PC-9 (cell line): Measurements from ENCODE around the gene AUH. TPM values are rescaled to one million over a fixed set of nuclear protein-coding genes. Genes with fewer than 3 reads are reported as not detected.
"Not testable (repeated sequence)": the region's sequence is repeated elsewhere in the genome, so short reads cannot be mapped to it uniquely, and the experiment has no call there.

Experiments
- BruUV-seq: library from RNA; stranded (reverse); fragments of 400-500 nt; replicated peaks from 2 replicates; lab custom pipeline; 2021; lab: Mats Ljungman, UMichigan
- CTCF ChIA-PET: fragments of 300-600 bp; sonication (Branson Sonifier 250); formaldehyde crosslinking; loops from one replicate; lab custom pipeline; 2022; ENCODE audit warnings: antibody characterized with exemption; lab: Charles Lee
- POLR2A ChIA-PET: fragments of 300-600 bp; sonication (Branson Sonifier 250); formaldehyde crosslinking; loops from one replicate; lab custom pipeline; 2022; ENCODE audit warnings: antibody characterized with exemption; ENCODE audit not compliant: unreplicated experiment; lab: Charles Lee
- DNase-seq, 2 experiments: peaks; one replicate each; pipeline versions ENCODE4 v3.0.0 to v3.0.0-alpha.2; 2015 to 2022; ENCODE audit warnings: mixed read lengths in 1 of 2
- H2AFZ ChIP-seq: fragments of 200-600 bp; sonication (generic); 2 replicates; pipeline ENCODE4 v1.8.1; 2017; ENCODE audit warnings: antibody characterized with exemption
- H3F3A ChIP-seq: fragments of 200-600 bp; sonication (generic); 2 replicates; pipeline ENCODE4 v1.8.1; 2017; ENCODE audit warnings: antibody characterized with exemption, mild to moderate bottlenecking, low read depth; ENCODE audit not compliant: insufficient read depth
- H3K27ac ChIP-seq: fragments of 200-600 bp; sonication (generic); 2 replicates; pipeline ENCODE4 v1.6.1; 2016; ENCODE audit warnings: mixed run types
- H3K27me3 ChIP-seq: fragments of 200-600 bp; sonication (generic); 2 replicates; pipeline ENCODE4 v1.6.1; 2016; ENCODE audit warnings: low read depth, mixed run types; ENCODE audit not compliant: insufficient read depth
- H3K36me3 ChIP-seq: fragments of 200-600 bp; sonication (generic); 2 replicates; pipeline ENCODE4 v1.6.1; 2016; ENCODE audit warnings: low read depth, mixed run types
- H3K4me1 ChIP-seq: fragments of 200-600 bp; sonication (generic); replicated peaks from 2 replicates; pipeline ENCODE4 v1.6.1; 2016; ENCODE audit warnings: mixed run types; ENCODE audit not compliant: insufficient read depth
- H3K4me2 ChIP-seq: fragments of 200-600 bp; sonication (generic); 2 replicates; pipeline ENCODE4 v1.6.1; 2017; ENCODE audit warnings: mixed run types
- H3K4me3 ChIP-seq: fragments of 200-600 bp; sonication (generic); 2 replicates; pipeline ENCODE4 v1.6.1; 2016; ENCODE audit warnings: mixed run types
- H3K79me2 ChIP-seq: fragments of 200-600 bp; sonication (generic); 2 replicates; pipeline ENCODE4 v1.6.1; 2017; ENCODE audit warnings: low read depth, mixed run types
- H3K9me2 ChIP-seq: fragments of 200-600 bp; sonication (generic); 2 replicates; pipeline ENCODE4 v1.8.1; 2017; ENCODE audit warnings: mild to moderate bottlenecking; ENCODE audit not compliant: insufficient read depth
- H3K9me3 ChIP-seq: fragments of 200-600 bp; sonication (generic); 2 replicates; pipeline ENCODE4 v1.8.1; 2016; ENCODE audit warnings: low read depth; ENCODE audit not compliant: insufficient read depth
- H4K20me1 ChIP-seq: fragments of 200-600 bp; sonication (generic); 2 replicates; pipeline ENCODE4 v1.8.1; 2017; ENCODE audit not compliant: insufficient read depth
- EZH2 ChIP-seq: fragments of 200-600 bp; sonication (generic); IDR thresholded peaks from 2 replicates; pipeline ENCODE4 v1.8.0; 2017; ENCODE audit warnings: antibody characterized with exemption, low read depth
- intact Hi-C: fragments of 100-400 bp; cut with micrococcal nuclease; formaldehyde crosslinking; loops from one replicate; pipeline ENCODE4 v1.10.0; 2022; ENCODE audit not compliant: unreplicated experiment
- total RNA-seq: library from RNA; stranded (reverse); gene quantifications from 2 replicates; pipeline ENCODE4 v1.2.3, GENCODE V29; 2021
- TF ChIP-seq, protein P1 (sequence below): fragments of 200-600 bp; sonication (generic); conservative IDR thresholded peaks from 2 replicates; pipeline ENCODE4 v1.6.1; 2017; ENCODE audit warnings: mixed run types, antibody characterized with exemption, mild to moderate bottlenecking, moderate library complexity

AUH gene
- total RNA-seq, 1 experiment from 2014 or later: 24.9 TPM

DNA sequence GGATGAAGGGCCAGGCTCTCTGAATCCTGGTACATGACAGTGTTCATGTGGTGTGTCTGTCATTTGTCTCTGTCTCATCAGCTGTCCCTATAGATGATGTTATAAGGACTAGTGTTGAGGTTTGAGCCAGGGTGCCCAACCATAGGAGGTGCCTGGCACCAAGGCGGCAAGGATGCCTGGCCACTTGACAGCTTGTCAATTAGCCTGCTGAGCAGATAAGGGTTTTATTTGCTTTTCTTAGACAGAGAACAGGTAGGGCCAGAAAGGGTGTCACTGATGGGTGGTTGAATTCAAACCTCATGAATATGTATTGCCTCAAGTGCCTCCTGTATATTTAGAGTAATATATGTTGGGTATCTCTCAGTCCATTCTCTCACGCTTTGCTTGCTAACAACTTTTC lies 30.1 kb upstream of the AUH start:
- POLR2A ChIA-PET: no interaction called here
- intact Hi-C loops: no loop called here

DNA sequence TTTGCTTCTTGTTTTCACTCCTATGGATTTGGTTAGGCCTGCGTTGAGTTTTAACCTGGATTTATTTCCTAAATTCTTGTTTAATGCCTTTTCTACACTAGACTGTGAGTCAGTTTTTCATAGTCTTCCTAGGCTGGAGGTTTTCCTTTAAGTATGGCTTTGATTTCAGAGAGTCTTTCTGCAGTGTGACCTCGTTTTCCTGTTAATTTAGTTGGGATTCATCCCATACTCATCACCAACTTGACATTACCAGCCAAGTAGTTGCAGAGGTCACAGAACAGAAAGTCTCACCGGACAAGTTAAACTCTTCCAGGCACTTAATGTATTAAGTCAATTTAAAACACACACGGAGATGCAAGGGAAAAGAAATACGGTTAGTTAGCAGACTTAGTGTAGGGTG lies 29.7 kb upstream of the AUH start:
- Histone ChIP-seq H3K4me1 (peaks cover 19% of the 10 kb centered on the region), H3K4me2 (no peak overlapping the region), H3K79me2 (no peaks in the 10 kb centered on the region), H3K9me2 (no peaks in the 10 kb centered on the region), H3K4me3 (no peak overlapping the region), H3K27ac (no peak overlapping the region), H3K9me3 (no peaks in the 10 kb centered on the region), H3F3A (peaks cover 19% of the 10 kb centered on the region), H4K20me1 (no peaks in the 10 kb centered on the region), H3K27me3 (no peaks in the 10 kb centered on the region), H2AFZ (no peak overlapping the region), H3K36me3 (no peaks in the 10 kb centered on the region)
- no peak for DNase-seq
- CTCF ChIA-PET: no interaction called here
- BruUV-seq: no TSS peak
- intact Hi-C loops: no loop called here
- POLR2A ChIA-PET: no interaction called here
- no peak for TF ChIP-seq EZH2
- TF ChIP-seq, protein P1, sequence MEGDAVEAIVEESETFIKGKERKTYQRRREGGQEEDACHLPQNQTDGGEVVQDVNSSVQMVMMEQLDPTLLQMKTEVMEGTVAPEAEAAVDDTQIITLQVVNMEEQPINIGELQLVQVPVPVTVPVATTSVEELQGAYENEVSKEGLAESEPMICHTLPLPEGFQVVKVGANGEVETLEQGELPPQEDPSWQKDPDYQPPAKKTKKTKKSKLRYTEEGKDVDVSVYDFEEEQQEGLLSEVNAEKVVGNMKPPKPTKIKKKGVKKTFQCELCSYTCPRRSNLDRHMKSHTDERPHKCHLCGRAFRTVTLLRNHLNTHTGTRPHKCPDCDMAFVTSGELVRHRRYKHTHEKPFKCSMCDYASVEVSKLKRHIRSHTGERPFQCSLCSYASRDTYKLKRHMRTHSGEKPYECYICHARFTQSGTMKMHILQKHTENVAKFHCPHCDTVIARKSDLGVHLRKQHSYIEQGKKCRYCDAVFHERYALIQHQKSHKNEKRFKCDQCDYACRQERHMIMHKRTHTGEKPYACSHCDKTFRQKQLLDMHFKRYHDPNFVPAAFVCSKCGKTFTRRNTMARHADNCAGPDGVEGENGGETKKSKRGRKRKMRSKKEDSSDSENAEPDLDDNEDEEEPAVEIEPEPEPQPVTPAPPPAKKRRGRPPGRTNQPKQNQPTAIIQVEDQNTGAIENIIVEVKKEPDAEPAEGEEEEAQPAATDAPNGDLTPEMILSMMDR: no peak

More for the DNA sequence above, 30.1 kb upstream of the AUH start:
- Histone ChIP-seq H2AFZ (no peak overlapping the region), H3K9me3 (no peaks in the 10 kb centered on the region), H3K27ac (no peak overlapping the region), H3K36me3 (no peaks in the 10 kb centered on the region), H3K4me2 (no peak overlapping the region), H3K27me3 (no peaks in the 10 kb centered on the region), H3F3A (peaks cover 20% of the 10 kb centered on the region), H3K4me1 (peaks cover 19% of the 10 kb centered on the region), H4K20me1 (no peaks in the 10 kb centered on the region), H3K4me3 (no peak overlapping the region), H3K9me2 (no peaks in the 10 kb centered on the region), H3K79me2 (no peaks in the 10 kb centered on the region)
- BruUV-seq: no TSS peak
- CTCF ChIA-PET: no interaction called here
- DNase-seq: no peak
- no peak for TF ChIP-seq EZH2
- TF ChIP-seq, protein P1: no peak

DNA sequence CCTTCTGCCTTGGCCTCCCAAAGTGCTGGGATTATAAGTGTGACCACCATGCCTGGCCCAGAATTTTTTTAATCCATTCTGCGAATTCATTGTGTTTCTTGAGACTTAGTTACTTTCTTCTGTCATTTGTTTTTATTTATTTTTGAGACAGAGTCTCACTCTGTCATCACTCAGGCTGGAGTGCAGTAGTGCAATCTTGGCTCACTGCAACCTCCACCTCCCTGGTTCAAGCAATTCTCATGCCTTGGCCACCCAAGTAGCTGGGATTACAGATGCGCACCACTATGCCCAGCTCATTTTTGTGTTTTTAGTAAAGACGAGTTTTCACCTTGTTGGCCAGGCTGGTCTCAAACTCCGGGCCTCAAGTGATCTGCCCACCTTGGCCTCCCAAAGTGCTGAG lies 28.0 kb upstream of the AUH start:
- not testable (repeated sequence) for H3K9me2 ChIP-seq

DNA sequence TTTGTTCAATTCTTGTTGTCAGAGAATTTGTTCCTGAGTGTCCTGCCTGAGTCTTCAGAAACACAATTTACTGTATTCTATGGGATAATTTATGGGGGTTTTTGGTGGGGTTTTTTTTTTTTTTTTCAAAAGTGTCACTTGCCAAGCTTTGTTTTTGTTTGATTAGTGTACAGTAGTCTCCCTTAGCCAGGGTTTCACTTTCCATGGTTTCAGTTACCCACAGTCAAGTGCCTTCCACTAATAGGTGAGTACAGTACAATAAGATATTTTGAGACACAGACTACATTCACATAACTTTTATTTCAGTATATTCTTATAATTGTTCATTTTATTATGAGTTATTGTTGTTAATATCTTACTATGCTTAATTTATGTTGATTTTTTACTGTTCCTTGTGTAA lies 25.0 kb upstream of the AUH start:
- H3K36me3 ChIP-seq: no peaks in the 10 kb centered on the region
- ChIA-PET CTCF (no interaction called here), POLR2A (no interaction called here)
- no TSS peak for BruUV-seq
- DNase-seq: no peak
- no peaks in the 10 kb centered on the region for H3K9me3 ChIP-seq
- H3K4me1 ChIP-seq: no peaks in the 10 kb centered on the region; the same call in 1 of the 2 replicates
- intact Hi-C loops: no loop called here
- H3K79me2 ChIP-seq: no peaks in the 10 kb centered on the region
- H2AFZ ChIP-seq: no peak overlapping the region
- H3K27me3 ChIP-seq: no peaks in the 10 kb centered on the region
- H3K9me2 ChIP-seq: no peaks in the 10 kb centered on the region
- no peak overlapping the region for H3K4me3 ChIP-seq
- TF ChIP-seq, protein P1: no peak
- no peak for TF ChIP-seq EZH2
- H3K27ac ChIP-seq: no peak overlapping the region
- H3K4me2 ChIP-seq: no peak overlapping the region
- no peaks in the 10 kb centered on the region for H4K20me1 ChIP-seq
- H3F3A ChIP-seq: peaks cover 8% of the 10 kb centered on the region; the same call in 1 of the 2 replicates

More for the DNA sequence above, 28.0 kb upstream of the AUH start:
- H3K4me3 ChIP-seq, H3K4me1 ChIP-seq, H3F3A ChIP-seq, H3K36me3 ChIP-seq, H2AFZ ChIP-seq, intact Hi-C loops, POLR2A ChIA-PET, DNase-seq, H4K20me1 ChIP-seq, H3K27me3 ChIP-seq, BruUV-seq, H3K9me3 ChIP-seq, H3K4me2 ChIP-seq, CTCF ChIA-PET, H3K79me2 ChIP-seq, H3K27ac ChIP-seq: not testable (repeated sequence)
